GM19099 (cell line): Measurements from ENCODE around the gene TRPV6.

Experiments used
- POLR2A ChIP-seq: IDR thresholded peaks from 3 replicates; pipeline ENCODE4 v1.6.1; 2011; ENCODE audit warnings: low read depth; ENCODE audit not compliant: insufficient read length; ENCODE audit errors: extremely low read depth

The TRPV6 gene

DNA sequence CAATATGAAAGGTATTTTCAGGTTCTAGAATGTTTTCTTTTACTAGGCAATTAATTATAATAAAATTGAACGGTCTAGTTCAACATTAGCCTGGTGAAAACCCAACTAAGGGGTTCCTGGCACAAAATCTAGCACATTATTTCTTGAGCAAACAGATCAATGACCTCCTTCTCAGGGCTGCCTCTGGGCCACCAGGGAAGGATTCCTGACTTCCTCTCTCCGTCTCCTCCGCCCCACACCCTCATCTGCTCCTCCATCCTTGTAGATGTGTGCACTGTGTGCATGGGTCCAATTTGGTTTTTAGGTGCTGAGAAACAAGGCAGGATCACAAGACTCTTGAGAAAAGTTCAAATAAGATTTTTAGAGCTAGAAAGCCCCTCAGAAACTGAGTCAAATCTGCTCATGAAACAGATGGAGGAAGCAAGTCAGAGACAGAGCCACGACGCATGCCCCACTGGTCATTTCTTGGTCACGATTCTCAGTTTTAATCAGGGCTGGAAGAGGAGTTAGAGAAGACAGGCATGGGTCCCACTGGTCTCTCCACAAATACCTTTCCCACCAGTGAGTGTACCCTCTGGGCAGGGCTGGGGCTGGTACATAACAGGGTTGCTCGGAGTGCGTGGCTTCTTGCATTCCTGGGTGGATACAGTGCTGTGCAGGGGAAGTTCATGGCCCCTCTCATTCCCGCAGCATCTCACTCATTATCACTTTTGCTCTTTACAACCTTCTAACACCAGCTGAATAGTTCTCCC is 3.8 kb downstream of the TRPV6 start:
- TF ChIP-seq POLR2A: no peak

GRCh38 chr7:142880876-142881505 is 4.6 kb downstream of the TRPV6 start:
- no peak for TF ChIP-seq POLR2A

GRCh38 chr7:142879060-142879459 is 6.5 kb downstream of the TRPV6 start:
- no peak for TF ChIP-seq POLR2A

- TF ChIP-seq POLR2A: no peak
Measured at GRCh38 chr7:142878315-142878714, 7.2 kb downstream of the TRPV6 start.

- TF ChIP-seq POLR2A: no peak
Measured at GRCh38 chr7:142876991-142877910, 8.3 kb downstream of the TRPV6 start.

DNA sequence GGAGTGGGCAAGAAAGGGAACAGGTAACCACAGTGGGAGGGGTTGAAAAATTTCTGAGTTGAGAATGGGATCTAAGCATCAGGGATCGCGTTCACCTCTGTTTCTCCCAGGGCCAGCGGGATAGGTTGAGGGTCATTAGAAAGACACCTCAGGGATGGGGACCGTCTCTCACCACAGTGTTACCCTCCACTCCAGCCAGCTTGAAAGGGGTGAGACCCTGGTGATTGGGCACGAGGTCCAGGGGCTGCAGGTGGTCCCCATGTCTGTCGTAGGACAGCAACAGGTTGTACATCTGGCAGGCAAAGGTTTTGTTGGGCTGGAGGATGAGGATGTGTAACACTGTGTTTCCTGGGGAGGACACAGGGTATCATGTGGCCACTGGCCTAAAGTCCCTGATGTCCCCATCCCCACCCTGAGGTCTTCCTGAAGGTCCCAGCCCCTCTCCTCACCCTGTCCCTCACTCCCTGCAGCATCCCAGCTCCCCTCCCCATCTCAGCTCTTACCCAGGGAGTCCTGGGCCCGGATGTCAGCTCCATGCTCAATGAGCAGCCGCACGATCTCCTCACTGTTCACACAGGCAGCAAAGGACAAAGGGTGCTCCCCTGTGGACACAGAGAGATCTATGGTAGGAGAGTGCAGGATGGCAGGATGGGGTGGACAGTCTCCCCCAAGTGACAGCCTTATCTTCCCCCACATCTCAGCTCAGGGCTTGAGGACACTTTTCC is 9.1 kb downstream of the TRPV6 start:
- no peak for TF ChIP-seq POLR2A

- TF ChIP-seq POLR2A: no peak
Measured at GRCh38 chr7:142875456-142875855, 10.1 kb downstream of the TRPV6 start.

- TF ChIP-seq POLR2A: no peak
Measured at GRCh38 chr7:142874837-142875236, 10.7 kb downstream of the TRPV6 start.

- TF ChIP-seq POLR2A: no peak
Measured at GRCh38 chr7:142874409-142874808, 11.1 kb downstream of the TRPV6 start.

DNA sequence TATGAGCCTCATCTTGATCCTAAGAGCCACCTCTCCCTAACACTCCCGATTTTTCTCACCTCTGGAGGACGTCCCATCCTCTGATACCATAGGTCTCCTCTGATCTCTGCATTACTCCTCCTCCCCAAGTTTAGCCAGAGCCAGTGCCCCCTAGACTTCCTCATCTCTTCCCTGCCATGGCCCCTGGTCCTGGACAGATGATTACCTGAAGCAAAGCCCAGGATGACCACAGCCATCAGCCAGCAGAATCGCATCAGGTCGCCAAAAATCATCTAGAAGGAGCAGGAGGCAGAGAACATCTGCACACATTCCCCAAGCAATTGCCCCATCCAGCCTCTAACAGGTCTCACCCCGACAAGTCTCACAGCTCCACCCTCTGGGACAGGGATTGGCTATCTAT is 11.7 kb downstream of the TRPV6 start:
- TF ChIP-seq POLR2A: no peak

DNA sequence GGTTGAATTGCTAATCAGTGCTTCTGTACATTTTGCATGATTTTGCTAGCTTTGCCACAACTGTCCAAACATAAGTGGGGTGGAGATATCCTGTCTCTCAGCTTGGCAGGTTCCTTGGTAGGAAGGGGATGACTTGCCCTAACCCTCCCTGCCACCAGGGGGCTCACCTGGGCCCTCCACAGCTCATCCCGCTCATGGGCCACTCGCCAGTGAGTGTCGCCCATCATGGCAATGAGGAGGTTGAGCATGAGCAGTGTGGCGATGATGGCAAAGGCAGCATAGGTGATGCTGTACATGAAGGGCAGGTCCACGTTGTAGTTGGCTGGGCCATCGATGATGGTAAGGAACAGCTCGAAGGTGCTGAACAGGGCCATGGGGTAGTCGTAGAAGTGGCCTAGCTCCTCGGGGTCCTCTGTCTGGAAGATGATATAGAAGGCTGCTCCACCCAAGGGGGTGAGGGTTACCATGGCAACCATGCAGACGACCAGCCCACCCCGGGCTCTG is 12.2 kb downstream of the TRPV6 start:
- no peak for TF ChIP-seq POLR2A

GRCh38 chr7:142872106-142872675 is 13.4 kb downstream of the TRPV6 start:
- TF ChIP-seq POLR2A: no peak

- no peak for TF ChIP-seq POLR2A
Measured at GRCh38 chr7:142871260-142872105, 14.1 kb downstream of the TRPV6 start.
